H1 (cell line): ENCODE measurements around the gene ZNF626. TPM values are rescaled to one million over a fixed set of nuclear protein-coding genes. Genes with fewer than 3 reads are reported as not detected.

ENCODE experiments used
- CTCF ChIA-PET: fragments of 300-600 bp; sonication (Branson Sonifier 250); formaldehyde crosslinking; loops from one replicate; lab custom pipeline; 2021; ENCODE audit not compliant: partially characterized antibody; lab: Charles Lee
- POLR2A ChIA-PET: fragments of 300-600 bp; sonication (Branson Sonifier 250); formaldehyde crosslinking; loops from one replicate; lab custom pipeline; 2021; ENCODE audit warnings: inconsistent platforms; ENCODE audit not compliant: partially characterized antibody; lab: Charles Lee
- DNase-seq, 2 experiments: peaks; one replicate each; pipeline versions ENCODE4 v3.0.0 to v3.0.0-alpha.2; 2010 to 2022; ENCODE audit warnings: low spot score in 2 of 2, low read depth in 1 of 2, mixed read lengths in 1 of 2
- FAIRE-seq: peaks from 2 replicates; lab custom pipeline; 2011; peaks lifted over from hg19 to GRCh38; lab: Jason Lieb, UNC
- H2AFZ ChIP-seq: 2 replicates; pipeline ENCODE4 v1.8.1; 2012; ENCODE audit warnings: low read length, inconsistent platforms
- H2AK5ac ChIP-seq: 2 replicates; pipeline ENCODE4 v1.6.1; 2013; ENCODE audit warnings: low read depth, low read length
- H2BK120ac ChIP-seq: replicated peaks from 2 replicates; pipeline ENCODE3; 2013; ENCODE audit warnings: low read depth, low read length, inconsistent platforms
- H2BK12ac ChIP-seq: 2 replicates; pipeline ENCODE4 v1.6.1; 2013; ENCODE audit warnings: low read depth, low read length
- H2BK15ac ChIP-seq: 2 replicates; pipeline ENCODE4 v1.6.1; 2013; ENCODE audit warnings: low read length
- H2BK20ac ChIP-seq: 2 replicates; pipeline ENCODE4 v1.6.1; 2013; ENCODE audit warnings: low read length
- H2BK5ac ChIP-seq: 2 replicates; pipeline ENCODE4 v1.6.1; 2013; ENCODE audit warnings: low read depth, low read length
- H3K14ac ChIP-seq: 2 replicates; pipeline ENCODE4 v1.6.1; 2013; ENCODE audit warnings: inconsistent platforms; ENCODE audit not compliant: insufficient read length
- H3K18ac ChIP-seq: 2 replicates; pipeline ENCODE4 v1.6.1; 2013; ENCODE audit warnings: low read length; ENCODE audit errors: extremely low read depth
- H3K23ac ChIP-seq: 2 replicates; pipeline ENCODE4 v1.6.1; 2013; ENCODE audit warnings: inconsistent platforms; ENCODE audit not compliant: insufficient read length
- H3K23me2 ChIP-seq: 2 replicates; pipeline ENCODE4 v1.6.1; 2013; ENCODE audit warnings: low read depth, low read length
- H3K27ac ChIP-seq: 2 replicates; pipeline ENCODE4 v1.6.1; 2011; ENCODE audit warnings: low read depth, low read length, inconsistent platforms
- H3K27me3 ChIP-seq, 4 experiments: replicated peaks in 1 of 4; 1 replicate in 1 of 4; 2 replicates in 3 of 4; pipeline versions ENCODE4 v1.6.1 to v1.8.1; 2011 to 2013; ENCODE audit warnings: low read length in 3 of 4, mild to moderate bottlenecking in 3 of 4, inconsistent platforms in 2 of 4, mixed read lengths in 2 of 4, moderate library complexity in 1 of 4; ENCODE audit not compliant: control insufficient read depth in 3 of 4, insufficient read depth in 3 of 4; ENCODE audit errors: extremely low read depth in 1 of 4
- H3K36me3 ChIP-seq, 4 experiments: 2 replicates each; pipeline versions ENCODE4 v1.6.1 to v1.8.1; 2011 to 2013; ENCODE audit warnings: mild to moderate bottlenecking in 4 of 4, low read length in 3 of 4, moderate library complexity in 2 of 4, control low read depth in 1 of 4, inconsistent platforms in 1 of 4; ENCODE audit not compliant: insufficient read depth in 4 of 4, control insufficient read depth in 2 of 4
- H3K4ac ChIP-seq: replicated peaks from 2 replicates; pipeline ENCODE3; 2013; ENCODE audit warnings: low read length, low read depth, mixed read lengths, inconsistent platforms; ENCODE audit not compliant: insufficient read length
- H3K4me1 ChIP-seq, 4 experiments: replicated peaks in 1 of 4; 1 replicate in 1 of 4; 2 replicates in 3 of 4; pipeline versions ENCODE4 v1.6.1 to v1.8.1; 2011 to 2013; ENCODE audit warnings: low read length in 3 of 4, inconsistent platforms in 2 of 4, mixed read lengths in 1 of 4; ENCODE audit not compliant: insufficient read depth in 4 of 4, control insufficient read depth in 3 of 4
- H3K4me2 ChIP-seq, 2 experiments: 2 replicates each; pipeline versions ENCODE4 v1.6.1 to v1.8.1; 2011 to 2013; ENCODE audit warnings: low read depth in 2 of 2, low read length in 2 of 2, control low read depth in 1 of 2, inconsistent platforms in 1 of 2, mild to moderate bottlenecking in 1 of 2; ENCODE audit not compliant: insufficient read depth in 1 of 2
- H3K4me3 ChIP-seq, 4 experiments: fragments of 200-600, 300-600 bp in 1 of 4; sonication (generic), shearing (Covaris generic), sonication (Bioruptor Twin) in 1 of 4; 2 replicates each; pipeline versions ENCODE4 v1.5.1 to v1.8.1; 2011 to 2016; ENCODE audit warnings: low read length in 4 of 4, low read depth in 3 of 4, control low read depth in 2 of 4, inconsistent platforms in 2 of 4, mild to moderate bottlenecking in 2 of 4, mixed read lengths in 1 of 4, moderate library complexity in 1 of 4; ENCODE audit not compliant: insufficient read depth in 2 of 4; ENCODE audit errors: extremely low read depth in 1 of 4
- H3K56ac ChIP-seq: replicated peaks from 2 replicates; pipeline ENCODE3; 2013; ENCODE audit warnings: low read depth, mild to moderate bottlenecking, mixed read lengths, low read length, inconsistent platforms; ENCODE audit not compliant: insufficient read length
- H3K79me1 ChIP-seq: 2 replicates; pipeline ENCODE4 v1.6.1; 2013; ENCODE audit warnings: low read depth, low read length, control low read depth
- H3K79me2 ChIP-seq, 2 experiments: 2 replicates each; pipeline versions ENCODE4 v1.6.1 to v1.8.1; 2012 to 2013; ENCODE audit warnings: low read length in 2 of 2, mild to moderate bottlenecking in 2 of 2, inconsistent platforms in 1 of 2; ENCODE audit not compliant: insufficient read depth in 2 of 2, control insufficient read depth in 1 of 2
- H3K9ac ChIP-seq, 4 experiments: replicated peaks in 1 of 4; 1 replicate in 1 of 4; 2 replicates in 3 of 4; pipeline versions ENCODE4 v1.6.1 to v1.8.1; 2011 to 2013; ENCODE audit warnings: low read depth in 3 of 4, low read length in 3 of 4, control low read depth in 2 of 4, mild to moderate bottlenecking in 2 of 4, moderate library complexity in 2 of 4, inconsistent platforms in 1 of 4; ENCODE audit errors: extremely low read depth in 1 of 4
- H3K9me3 ChIP-seq, 2 experiments: 2 replicates each; pipeline versions ENCODE4 v1.6.1 to v1.8.1; 2012 to 2013; ENCODE audit warnings: mild to moderate bottlenecking in 2 of 2, moderate library complexity in 2 of 2, control low read depth in 1 of 2, inconsistent platforms in 1 of 2, low read depth in 1 of 2, low read length in 1 of 2, mixed read lengths in 1 of 2; ENCODE audit not compliant: insufficient read depth in 2 of 2
- H4K20me1 ChIP-seq, 2 experiments: replicated peaks in 1 of 2; 2 replicates each; pipeline versions ENCODE3 to v1.8.1; 2011 to 2013; ENCODE audit warnings: inconsistent platforms in 2 of 2, low read length in 2 of 2, mild to moderate bottlenecking in 1 of 2; ENCODE audit not compliant: insufficient read depth in 2 of 2, control insufficient read depth in 1 of 2
- H4K5ac ChIP-seq: 2 replicates; pipeline ENCODE4 v1.6.1; 2013; ENCODE audit warnings: low read length, low read depth, mixed read lengths, inconsistent platforms; ENCODE audit not compliant: insufficient read length
- H4K8ac ChIP-seq: 2 replicates; pipeline ENCODE4 v1.8.0; 2013; ENCODE audit warnings: mild to moderate bottlenecking, moderate library complexity, low read length, inconsistent platforms; ENCODE audit not compliant: insufficient read depth; ENCODE audit errors: extremely low read depth
- H4K91ac ChIP-seq: replicated peaks from 2 replicates; pipeline ENCODE3; 2013; ENCODE audit warnings: low read length, mixed read lengths, inconsistent platforms; ENCODE audit not compliant: insufficient read length
- CHD2 ChIP-seq: IDR thresholded peaks from 2 replicates; pipeline ENCODE4 v1.6.1; 2012; ENCODE audit warnings: low read length, improper control_type of control experiment
- KDM5A ChIP-seq: fragments of 200-600 bp; IDR thresholded peaks from 2 replicates; pipeline ENCODE4 v1.7.1; 2012; ENCODE audit warnings: mild to moderate bottlenecking, low read length, inconsistent platforms, mixed read lengths
- NRF1 ChIP-seq: IDR thresholded peaks from 2 replicates; pipeline ENCODE4 v1.6.1; 2011; ENCODE audit warnings: mild to moderate bottlenecking, low read depth, low read length, improper control_type of control experiment
- POU5F1 ChIP-seq: IDR thresholded peaks from 2 replicates; pipeline ENCODE4 v1.6.1; 2011; ENCODE audit warnings: low read depth, mild to moderate bottlenecking, low read length, moderate library complexity
- SIN3A ChIP-seq, 2 experiments: IDR thresholded peaks in 1 of 2; conservative IDR thresholded peaks in 1 of 2; 2 replicates each; pipeline ENCODE4 v1.6.1; 2011 to 2012; ENCODE audit warnings: low read length in 2 of 2, improper control_type of control experiment in 1 of 2, low read depth in 1 of 2, mild to moderate bottlenecking in 1 of 2
- TBP ChIP-seq: IDR thresholded peaks from 2 replicates; pipeline ENCODE4 v1.6.1; 2011; ENCODE audit warnings: low read depth, low read length, improper control_type of control experiment
- WGBS, 2 experiments: shearing (Covaris generic) in 1 of 2; methylation state at CpG; one replicate each; pipeline versions ENCODE4 v1.1.6 to v1.1.7; 2013 to 2015; ENCODE audit warnings: low lambda C conversion rate in 2 of 2, mixed read lengths in 2 of 2, inconsistent platforms in 1 of 2, low coverage in 1 of 2, missing lambda C conversion rate in 1 of 2; ENCODE audit not compliant: insufficient replicate concordance in 2 of 2, insufficient coverage in 1 of 2, insufficient read length in 1 of 2; ENCODE audit errors: extremely low coverage in 1 of 2, missing lambda C conversion rate in 1 of 2; 5-methylcytosine and 5-hydroxymethylcytosine counted together
- polyA plus RNA-seq, 7 experiments: library from polyadenylated mRNA; depleted of rRNA in 3 of 7; stranded (reverse) in 5 of 7; unstranded in 2 of 7; fragments of >200 nt in 5 of 7; fragments of 200-250 nt in 2 of 7; gene quantifications; 1 replicate in 5 of 7; 2 replicates in 1 of 7; 4 replicates in 1 of 7; pipeline versions ENCODE4 v1.2.1 to v1.2.3, GENCODE V29; 2011 to 2013; ENCODE audit warnings: missing spikeins in 2 of 7, mixed read lengths in 2 of 7
- total RNA-seq: library from RNA; stranded (reverse); fragmentation: NEBNext Ultra II Directional; extraction: Animal tissue kit (Norgen Biotek cat#: 25700); gene quantifications from 2 replicates; pipeline ENCODE4 v1.2.1, GENCODE V29; 2021

Gene ZNF626
- total and polyA plus RNA-seq, 2 of the 8 experiments (the other 6 are each of a cell fraction or from before 2014, with no cell fraction given), result 4.7 to 28.4 TPM

DNA sequence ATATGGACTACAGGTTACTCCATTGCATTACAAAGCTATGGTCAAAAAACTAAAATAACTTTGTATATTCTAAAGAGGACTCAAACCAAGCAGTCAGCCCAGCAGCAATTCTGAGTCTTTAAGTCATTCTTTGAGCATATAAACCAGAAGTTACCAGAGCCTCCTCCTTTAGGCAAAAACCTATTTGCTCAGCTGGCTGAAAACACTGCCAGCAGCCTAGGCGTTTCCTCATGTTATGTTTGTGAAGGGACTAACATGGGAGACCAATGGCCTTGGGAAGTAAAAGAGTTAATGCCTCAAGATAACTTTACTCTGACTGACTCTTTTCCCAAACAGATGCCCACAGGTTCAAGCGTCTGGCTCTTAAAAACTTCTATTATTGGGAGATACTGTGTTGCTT is 45.3 kb downstream of the ZNF626 start:
- no peak overlapping the region for H3K56ac ChIP-seq
- no peaks in the 10 kb centered on the region for H3K23me2 ChIP-seq
- H2BK120ac ChIP-seq, result no peak overlapping the region
- DNase-seq (no peak), FAIRE-seq (no peak)
- no peaks in the 10 kb centered on the region for H4K20me1 ChIP-seq
- H3K9me3 ChIP-seq, result peaks cover 1 to 2% of the 10 kb centered on the region in 2 experiments; a peak in 1 of 4 replicates
- H3K14ac ChIP-seq, result no peak overlapping the region
- H2BK20ac ChIP-seq, result no peak overlapping the region
- no peak overlapping the region for H2BK5ac ChIP-seq
- no peak overlapping the region for H3K23ac ChIP-seq
- CTCF ChIA-PET, result no interaction called here
- no peak overlapping the region for H4K5ac ChIP-seq
- no peak overlapping the region for H2BK15ac ChIP-seq
- H3K4me3 ChIP-seq, result no peak overlapping the region
- no peak overlapping the region for H4K8ac ChIP-seq
- H2BK12ac ChIP-seq, result no peak overlapping the region
- H3K79me2 ChIP-seq, result no peaks in the 10 kb centered on the region
- POLR2A ChIA-PET, result interaction anchor here (1.2 kb wide), 1 partner anchor 384 kb away, joined by 4 read pairs; no protein-coding TSS in a partner anchor
- 80% methylated on average over 2 of the region's 2 CpGs; no CpG with 5 or more reads in 1 of the 2 experiments for WGBS, 2 experiments
- no peak overlapping the region for H3K18ac ChIP-seq
- no peak overlapping the region for H3K27ac ChIP-seq
- no peak overlapping the region for H3K4ac ChIP-seq
- TF ChIP-seq CHD2 (no peak), NRF1 (no peak), KDM5A (no peak), POU5F1 (no peak), SIN3A (conservative IDR thresholded peaks at IDR 0.05 in 1 of 2, IDR thresholded peaks at IDR 0.05 in 1 of 2; ENCODE audit: low read depth in 1 of 2, low read length in 2 of 2) (no peak), TBP (no peak)
- no peaks in the 10 kb centered on the region; a peak in 1 of 7 replicates for H3K27me3 ChIP-seq
- no peaks in the 10 kb centered on the region for H3K4me1 ChIP-seq
- H3K36me3 ChIP-seq, result no peaks in the 10 kb centered on the region; a peak in 2 of 8 replicates
- H2AFZ ChIP-seq, result no peak overlapping the region
- no peaks in the 10 kb centered on the region for H3K79me1 ChIP-seq
- no peak overlapping the region for H3K9ac ChIP-seq
- no peak overlapping the region for H2AK5ac ChIP-seq
- H3K4me2 ChIP-seq, result no peak overlapping the region
- no peak overlapping the region for H4K91ac ChIP-seq
